OCI-LY3 (cell line): Measurements from ENCODE around the gene BCAP31.

Experiments
- CTCF ChIP-seq: fragments of 200-600, 300-600 bp; sonication (generic); IDR thresholded peaks from 2 replicates; pipeline ENCODE4 v1.5.1; 2014; ENCODE audit warnings: antibody characterized with exemption, low read length, low read depth
- EZH2phosphoT487 ChIP-seq: fragments of 200-600 bp; shearing (Covaris generic); IDR thresholded peaks from 2 replicates; pipeline ENCODE4 v1.6.1; 2018; ENCODE audit warnings: antibody characterized with exemption, mixed run types, low read depth

- no peak for TF ChIP-seq CTCF
- no peak for TF ChIP-seq EZH2phosphoT487
Measured at GRCh38 chrX:153696100-153696499, 28.1 kb downstream of the BCAP31 start.
